GM18499 (cell line): ENCODE measurements around the gene TERC.

Experiments used
- ATAC-seq: cut with Tn5 transposase; IDR thresholded peaks from one replicate; pipeline ENCODE4 v1.9.1; 2021; ENCODE audit warnings: moderate number of reproducible peaks; ENCODE audit not compliant: insufficient read depth, unreplicated experiment

The TERC gene

GRCh38 chr3:169764882-169765612 lies at the start of gene TERC:
TERC (minus strand) TSS chr3:169765060.
- peak; percentile 39 for ATAC-seq

GRCh38 chr3:169813757-169814517 lies 49.1 kb upstream of the TERC start:
- peak; percentile 87 for ATAC-seq

- no peak for ATAC-seq
These were observed 48.4 kb upstream of the TERC start for GRCh38 chr3:169813278-169813677.

GRCh38 chr3:169812332-169813235 lies 47.7 kb upstream of the TERC start, which contains the start of the genes LRRC34 and LRRIQ4:
LRRC34 (minus strand) TSS chr3:169812904; CDS start chr3:169812548, 356 bp downstream.
LRRIQ4 (plus strand) TSS chr3:169812870; CDS start chr3:169821922, 9,052 bp downstream.
- ATAC-seq, result peak; percentile 39

- no peak for ATAC-seq
These were observed 46.9 kb upstream of the TERC start for GRCh38 chr3:169811631-169812331.

GRCh38 chr3:169809230-169809795 lies 44.5 kb upstream of the TERC start:
- no peak for ATAC-seq

GRCh38 chr3:169804681-169805080 lies 39.8 kb upstream of the TERC start:
- ATAC-seq, result no peak

GRCh38 chr3:169792359-169792758 lies 27.5 kb upstream of the TERC start:
- no peak for ATAC-seq

- no peak for ATAC-seq
These were observed 26.0 kb upstream of the TERC start for GRCh38 chr3:169790687-169791429.

GRCh38 chr3:169790219-169790618 lies 25.4 kb upstream of the TERC start:
- no peak for ATAC-seq

GRCh38 chr3:169787791-169788190 lies 22.9 kb upstream of the TERC start:
- no peak for ATAC-seq

- no peak for ATAC-seq
These were observed 22.3 kb upstream of the TERC start for GRCh38 chr3:169787120-169787519.

- ATAC-seq, result no peak
These were observed 16.5 kb upstream of the TERC start for GRCh38 chr3:169781209-169781855.

GRCh38 chr3:169780742-169781141 lies 15.9 kb upstream of the TERC start:
- no peak for ATAC-seq

GRCh38 chr3:169777822-169778221 lies 13.0 kb upstream of the TERC start:
- ATAC-seq, result no peak

GRCh38 chr3:169774186-169774585 lies 9.3 kb upstream of the TERC start:
- ATAC-seq, result no peak

- peak; percentile 59 for ATAC-seq
These were observed 8.3 kb upstream of the TERC start, which contains the start of gene MYNN for GRCh38 chr3:169772897-169773816. MYNN (plus strand) TSS chr3:169773396; CDS start chr3:169774296, 900 bp downstream.
